Astrocyte of the cerebellum (primary cell): ENCODE data around the gene ESCO1.

ENCODE experiments used
- DNase-seq: peaks from one replicate; pipeline ENCODE4 v3.0.0-alpha.2; 2011; ENCODE audit warnings: low read depth
- H3K4me3 ChIP-seq: 2 replicates; pipeline ENCODE4 v1.5.1; 2011; ENCODE audit warnings: mild to moderate bottlenecking, low read depth, low read length, moderate library complexity
- CTCF ChIP-seq: IDR thresholded peaks from 2 replicates; pipeline ENCODE4 v1.5.1; 2012; ENCODE audit warnings: low read length, low read depth, moderate library complexity, mild to moderate bottlenecking; ENCODE audit errors: missing control alignments
- in situ Hi-C: cut with HindIII; loops from 2 replicates; pipeline ENCODE4 v1.10.0; 2017; ENCODE audit warnings: low sequenced_read_pairs

ESCO1 gene

GRCh38 chr18:21546423-21546822, 54.1 kb downstream of the ESCO1 start:
- H3K4me3 ChIP-seq: no peak overlapping the region
- in situ Hi-C loops: no loop called here
- DNase-seq: no peak
- TF ChIP-seq CTCF: no peak

- H3K4me3 ChIP-seq: no peak overlapping the region
- no peak for TF ChIP-seq CTCF
- in situ Hi-C loops: no loop called here
- DNase-seq: no peak
These were observed 62.3 kb downstream of the ESCO1 start for GRCh38 chr18:21538230-21538629.

GRCh38 chr18:21534327-21534726, 66.2 kb downstream of the ESCO1 start:
- no peak for TF ChIP-seq CTCF
- no peak for DNase-seq
- in situ Hi-C loops: no loop called here
- no peak overlapping the region for H3K4me3 ChIP-seq

- H3K4me3 ChIP-seq: no peak overlapping the region
- no peak for DNase-seq
- in situ Hi-C loops: no loop called here
- no peak for TF ChIP-seq CTCF
These were observed 74.0 kb downstream of the ESCO1 start for GRCh38 chr18:21526463-21526862.

GRCh38 chr18:21525916-21526315, 74.6 kb downstream of the ESCO1 start:
- in situ Hi-C loops: no loop called here
- no peak overlapping the region for H3K4me3 ChIP-seq
- no peak for TF ChIP-seq CTCF
- DNase-seq: no peak

- in situ Hi-C loops: loop anchor here (5.0 kb wide), 1 partner anchor 35 kb away; no protein-coding TSS in a partner anchor
- no peak for TF ChIP-seq CTCF
- no peak overlapping the region for H3K4me3 ChIP-seq
- DNase-seq: no peak
These were observed 78.0 kb downstream of the ESCO1 start for GRCh38 chr18:21522530-21522929.

- no peak for TF ChIP-seq CTCF
- in situ Hi-C loops: no loop called here
- DNase-seq: no peak
- H3K4me3 ChIP-seq: no peak overlapping the region
These were observed 86.8 kb downstream of the ESCO1 start for GRCh38 chr18:21513741-21514140.
